ENCODE results near the gene CTF1.
A peak's percentile ranks its signal among the peaks of the same experiment; 100 is the strongest.
"Not testable (repeated sequence)": the region's sequence is repeated elsewhere in the genome, so short reads cannot be mapped to it uniquely, and the experiment has no call there.

The CTF1 gene

DNA sequence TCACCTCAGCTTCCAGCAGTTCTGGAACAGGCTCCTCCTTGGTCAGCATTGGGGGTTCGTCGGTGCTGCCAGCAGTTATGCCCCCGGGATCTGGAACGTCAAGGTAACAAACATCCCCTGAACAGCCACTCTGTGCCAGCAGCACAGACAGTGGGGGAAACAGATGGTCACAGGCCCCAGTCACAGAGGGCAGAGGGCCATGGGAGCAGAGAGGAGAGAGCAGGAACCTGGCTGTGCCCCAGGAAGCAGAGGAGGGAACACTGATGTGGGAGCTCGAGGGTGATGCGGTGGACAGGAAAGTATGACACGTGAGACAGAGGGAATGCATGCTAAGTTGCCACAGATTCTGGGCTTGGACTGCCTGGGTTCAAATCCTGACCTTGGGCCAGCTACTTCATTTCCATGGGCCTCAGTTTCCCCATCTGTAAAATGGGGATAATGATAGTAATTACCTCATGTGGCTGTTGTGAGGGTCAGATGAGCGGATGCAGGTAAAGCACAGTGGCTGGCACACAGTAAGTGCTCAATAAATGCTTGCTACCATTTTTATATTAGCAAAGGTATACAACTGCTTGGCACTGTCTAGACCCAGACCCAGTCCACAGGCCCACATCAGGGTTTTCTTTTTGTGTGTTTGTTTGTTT is 7.4 kb upstream of the CTF1 start:
- DNase-seq, result no peak

DNA sequence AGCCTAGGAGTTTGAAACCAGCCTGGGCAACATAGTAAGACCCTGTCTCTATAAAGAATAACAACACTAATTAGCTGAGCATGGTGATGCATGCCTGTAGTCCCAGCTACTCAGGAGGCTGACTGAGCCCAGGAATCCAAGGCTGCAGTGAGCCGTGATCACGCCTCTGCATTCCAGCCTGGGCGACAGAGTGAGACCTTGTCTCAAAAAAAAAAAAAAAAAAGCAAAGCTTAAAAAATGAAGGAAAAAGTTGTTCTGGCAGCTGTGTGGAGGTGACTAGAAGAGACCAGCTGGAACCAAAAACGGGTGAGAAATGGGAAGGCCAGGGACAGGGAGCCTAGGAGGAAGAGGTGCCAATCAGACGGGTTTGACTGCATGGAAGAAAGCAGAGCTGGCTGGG is 6.7 kb upstream of the CTF1 start:
- DNase-seq, result no peak

DNA sequence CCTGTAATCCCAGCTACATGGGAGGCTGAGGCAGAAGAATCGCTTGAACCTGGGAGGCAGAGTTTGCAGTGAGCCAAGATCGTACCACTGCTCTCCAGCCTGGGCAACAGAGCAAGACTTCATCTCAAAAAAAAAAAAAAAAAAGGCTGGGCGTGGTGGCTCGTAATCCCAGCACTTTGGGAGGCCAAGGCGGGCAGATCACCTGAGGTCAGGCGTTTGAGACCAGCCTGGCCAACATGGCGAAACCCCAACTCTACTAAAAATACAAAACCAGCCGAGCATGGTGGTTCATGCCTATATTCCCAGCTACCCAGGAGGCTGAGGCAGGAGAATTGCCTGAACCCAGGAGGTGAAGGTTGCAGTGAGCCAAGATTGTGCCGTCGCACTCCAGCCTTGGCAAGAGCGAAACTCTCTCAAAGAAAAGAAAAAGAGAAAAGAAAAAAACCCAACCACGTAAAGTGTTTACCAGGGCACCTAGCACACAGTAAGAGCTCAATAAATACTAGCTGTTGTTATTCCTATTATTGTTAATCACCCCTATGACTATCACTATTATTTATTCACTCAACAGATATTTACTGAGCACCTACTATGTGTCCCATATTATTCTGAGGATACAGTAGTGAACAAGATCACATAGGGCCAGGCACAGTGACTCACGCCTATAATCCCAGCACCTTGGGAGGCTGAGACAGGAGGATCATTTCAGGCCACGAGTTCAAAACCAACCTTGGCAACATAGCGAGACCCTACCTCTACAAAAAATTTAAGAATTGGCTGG is 5.2 kb upstream of the CTF1 start:
- DNase-seq, result not testable (repeated sequence)

DNA sequence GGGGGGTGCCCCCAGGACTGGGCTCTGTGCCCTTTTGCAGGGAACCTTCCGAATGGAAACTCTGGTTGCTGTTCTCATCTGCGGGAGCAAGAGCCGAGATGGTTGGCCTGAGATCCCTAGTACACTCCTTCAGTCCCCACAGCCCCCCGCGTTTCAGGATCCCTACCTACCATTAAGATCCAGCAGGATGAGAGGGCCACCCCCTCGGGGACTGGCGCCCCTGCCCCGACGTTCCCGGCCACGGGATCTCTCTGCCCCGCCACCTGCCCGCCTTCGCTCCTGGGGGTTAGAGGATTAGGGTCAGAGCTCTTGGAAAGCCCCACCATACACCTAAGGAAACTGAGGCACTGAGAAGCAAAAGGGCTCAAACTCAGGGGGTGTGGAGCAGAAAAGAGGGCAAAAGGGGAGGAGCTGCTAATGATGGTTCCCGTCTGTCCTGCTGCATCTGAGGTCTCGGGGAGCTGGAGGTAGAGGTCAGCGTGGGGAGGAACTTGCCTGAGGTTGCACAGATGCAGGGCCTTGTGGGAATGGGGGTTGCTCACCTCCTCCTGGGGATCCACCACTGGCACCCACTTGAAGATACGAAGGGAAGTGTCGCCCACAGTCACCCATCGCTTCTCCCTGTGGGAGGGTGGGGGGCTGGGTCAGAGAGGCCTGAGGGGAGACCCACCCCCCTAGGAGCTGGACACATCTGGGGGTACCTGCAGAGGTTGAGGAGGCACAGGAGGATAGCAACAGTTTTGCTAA is 3.6 kb upstream of the CTF1 start:
- no peak for DNase-seq

DNA sequence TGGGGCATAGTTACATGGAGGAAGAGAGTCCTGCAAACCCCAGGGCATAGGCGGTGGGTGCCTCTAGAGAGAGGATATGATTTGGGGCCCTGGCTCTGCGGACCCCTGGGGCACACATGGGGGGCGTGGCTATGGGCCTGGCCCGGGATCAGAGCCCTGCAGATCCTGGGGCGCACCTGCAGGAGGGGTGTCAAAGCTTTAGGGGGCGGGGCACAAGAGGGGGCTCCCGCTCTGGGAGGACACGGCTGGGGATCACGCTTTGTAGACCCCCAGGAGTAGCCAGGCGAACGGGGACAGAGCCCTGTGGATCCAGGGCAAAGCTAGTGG is 3.0 kb upstream of the CTF1 start:
- DNase-seq, result no peak

DNA sequence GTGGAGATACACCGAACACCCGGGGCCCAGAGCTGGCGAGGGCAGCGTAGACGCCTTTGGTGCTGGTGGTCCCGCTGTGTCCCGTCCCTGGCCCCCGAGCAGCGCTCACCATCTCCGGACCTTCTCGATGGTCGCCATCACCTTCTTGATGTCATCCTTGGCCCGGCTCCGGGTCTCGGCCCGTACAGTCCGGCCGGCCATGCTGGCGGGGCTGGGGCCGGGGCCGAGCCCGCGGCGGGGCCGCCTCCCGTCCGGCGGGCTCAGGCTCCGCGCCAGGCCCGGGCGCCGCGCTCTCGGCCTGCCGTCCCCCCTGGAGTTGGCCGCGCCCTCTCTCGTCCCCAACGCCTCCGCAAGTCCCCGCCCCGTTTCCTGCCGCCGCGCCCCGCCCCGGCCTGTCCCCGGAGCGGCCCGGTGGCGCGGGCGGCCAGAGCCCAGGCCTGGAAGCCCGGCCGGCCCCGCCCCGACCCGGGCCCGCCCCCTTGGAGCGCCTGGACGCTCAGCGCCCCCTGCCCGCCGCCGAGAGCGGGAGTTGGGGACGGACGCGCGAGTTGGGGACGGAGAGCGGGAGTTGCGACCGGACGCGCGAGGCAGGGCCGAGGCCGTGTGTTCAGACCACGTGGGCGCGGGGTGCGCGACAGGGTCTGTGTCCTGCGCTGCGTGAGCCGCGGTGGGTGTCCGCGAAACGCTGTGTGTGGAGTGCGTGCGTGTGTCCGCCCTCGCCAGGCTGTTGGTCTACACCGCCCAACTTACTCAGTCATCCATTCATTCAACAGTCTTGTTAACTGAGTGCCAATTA is 2.5 kb upstream of the CTF1 start, which contains the start of gene BCL7C:
Gene BCL7C (minus strand): TSS at position 334 of the 796 bp plus-strand sequence. CDS start 133 bp downstream, at position 201.
- DNase-seq, result peak; percentile 83

DNA sequence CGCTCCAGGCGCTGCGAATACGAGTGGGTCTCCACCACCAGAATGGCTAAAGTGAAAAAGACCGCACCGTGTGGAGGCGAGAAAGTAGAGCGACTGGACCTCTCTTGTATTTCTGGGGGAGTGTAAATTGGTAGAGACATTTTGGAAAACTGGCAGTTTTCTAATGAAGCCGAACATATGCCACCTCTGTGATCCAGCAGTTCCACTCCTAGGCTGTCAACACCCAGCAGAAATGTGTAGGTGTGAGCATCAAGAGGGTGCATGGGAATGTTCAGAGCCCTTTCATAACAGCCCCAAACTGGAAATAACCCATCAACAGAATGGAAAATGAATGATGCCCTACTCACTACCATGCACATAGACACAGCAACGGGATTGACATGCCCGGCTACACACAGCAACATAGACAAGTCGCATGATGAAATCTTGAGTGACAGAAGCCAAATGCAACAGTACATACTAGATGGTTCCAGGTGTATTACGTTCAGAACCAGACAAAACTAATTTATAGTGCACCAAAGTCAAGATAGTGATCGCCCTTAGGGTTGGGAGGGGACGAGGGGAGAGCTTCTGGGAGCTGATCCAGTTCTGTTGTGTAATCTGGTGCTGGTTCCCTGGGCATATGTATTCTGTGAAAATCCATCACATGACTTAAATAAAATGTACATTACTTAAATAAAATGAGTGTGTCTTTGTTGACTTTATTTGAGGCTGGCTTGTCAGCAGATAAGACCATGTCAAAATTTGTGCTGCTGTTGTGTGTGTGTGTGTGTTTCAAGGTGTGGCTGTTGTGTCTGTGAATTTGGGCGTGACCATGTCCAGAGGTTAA is 1.7 kb upstream of the CTF1 start:
- DNase-seq, result no peak

DNA sequence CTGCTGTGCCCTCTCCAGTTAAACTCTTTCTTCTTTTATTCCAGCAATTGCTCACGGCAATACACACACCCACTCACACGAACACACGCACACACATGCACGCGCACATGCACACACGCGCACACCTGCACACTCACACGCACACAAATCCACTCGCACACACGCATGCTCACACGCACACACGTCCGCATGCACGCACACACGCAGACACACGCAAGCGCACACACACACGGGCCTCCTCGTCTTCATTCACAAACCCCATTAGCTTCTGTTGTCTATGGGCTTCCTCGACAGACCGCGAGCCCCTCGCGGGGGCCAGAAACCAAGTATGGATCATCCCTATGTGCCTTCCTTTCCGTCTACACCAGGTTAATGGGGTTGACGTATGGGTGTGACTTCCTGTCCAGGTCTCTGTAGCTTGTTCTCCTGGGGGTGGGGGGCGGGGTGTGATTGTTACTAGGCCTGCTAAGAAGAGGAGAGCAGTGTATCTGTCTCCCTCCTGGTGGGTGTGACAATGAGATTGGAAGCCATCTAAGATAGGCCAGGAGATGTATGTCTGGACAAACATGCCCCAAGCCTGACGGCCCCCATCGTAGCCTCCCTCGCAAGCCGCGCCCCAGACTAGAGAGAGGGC is 670 bp upstream of the CTF1 start:
- DNase-seq, result peak; percentile 54

DNA sequence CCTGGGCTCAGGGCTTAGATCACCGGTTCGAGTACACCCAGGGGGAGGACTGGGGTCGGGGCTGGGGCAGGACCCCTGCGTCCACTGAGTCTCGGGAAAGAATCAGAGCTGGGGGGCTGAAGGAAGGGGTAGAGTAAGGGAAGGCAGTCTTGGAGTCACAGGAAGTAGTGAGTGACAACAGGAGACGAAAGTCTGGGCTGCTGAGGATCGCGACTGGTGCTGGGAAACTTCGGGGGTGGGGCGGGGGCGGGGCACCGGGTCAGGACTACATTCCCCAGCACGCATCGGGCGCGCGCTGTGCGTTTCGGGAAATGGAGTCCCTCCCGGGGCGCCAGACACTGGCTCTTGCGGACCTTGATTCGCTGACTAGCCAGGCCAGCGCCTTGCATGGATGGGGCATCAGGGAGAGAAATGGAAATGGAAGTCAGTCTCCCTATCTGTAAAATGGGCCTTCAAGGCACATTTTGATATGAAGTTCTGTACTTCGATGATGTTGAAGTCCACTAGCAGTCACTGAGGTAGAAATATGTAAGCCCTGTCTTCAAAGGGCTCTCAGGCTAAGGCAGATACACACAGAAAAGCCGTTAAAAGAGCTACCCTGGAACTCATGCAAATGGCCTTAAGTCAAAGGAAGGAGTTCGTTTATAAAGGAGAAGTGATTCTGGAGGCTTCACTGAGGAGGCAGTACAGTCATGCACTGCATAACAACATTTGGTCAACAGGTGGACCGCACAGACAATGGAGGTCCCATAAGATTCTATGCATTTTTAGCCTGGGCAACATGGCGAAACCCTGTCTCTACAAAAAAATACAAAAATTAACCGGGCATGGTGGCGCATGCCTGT is 697 bp downstream of the CTF1 start:
- peak; percentile 80 for DNase-seq

DNA sequence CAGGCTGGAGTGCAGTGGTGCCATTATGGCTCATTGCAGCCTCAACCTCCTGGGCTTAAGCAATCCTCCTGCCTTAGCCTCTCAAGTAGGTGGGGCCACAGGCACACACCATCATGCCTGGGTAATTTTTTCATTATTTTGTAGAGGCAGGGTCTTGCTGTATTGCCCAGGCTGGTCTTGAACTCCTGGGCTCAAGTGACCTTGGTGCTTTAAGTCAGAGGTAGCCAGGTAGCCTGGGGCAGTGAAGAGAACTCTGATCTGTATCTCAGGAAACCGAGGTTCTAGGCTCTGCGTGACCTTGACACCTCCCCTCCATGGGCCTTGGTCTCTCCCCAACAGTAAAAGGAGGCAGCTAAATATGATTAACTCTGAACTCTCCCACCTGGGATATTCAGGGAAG is 3.4 kb downstream of the CTF1 start:
- DNase-seq, result no peak

DNA sequence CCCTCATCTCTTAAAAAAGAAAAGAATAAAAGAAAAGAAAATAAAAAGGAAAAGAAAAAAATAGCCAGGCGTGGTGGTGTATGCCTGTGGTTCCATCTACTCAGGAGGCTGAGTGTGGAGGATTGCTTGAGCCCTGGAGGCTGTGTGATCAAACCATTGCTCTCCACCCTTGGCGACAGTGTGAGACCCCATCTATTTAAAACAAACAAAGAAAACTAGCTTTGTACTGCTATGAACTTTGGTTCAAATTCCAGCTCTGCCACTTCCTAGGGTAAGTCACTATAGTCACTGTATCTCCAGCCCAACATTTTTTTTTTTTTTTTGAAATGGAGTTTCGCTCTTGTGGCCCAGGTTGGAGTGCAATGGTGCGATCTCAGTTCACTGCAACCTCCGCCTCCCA is 4.2 kb downstream of the CTF1 start:
- no peak for DNase-seq

DNA sequence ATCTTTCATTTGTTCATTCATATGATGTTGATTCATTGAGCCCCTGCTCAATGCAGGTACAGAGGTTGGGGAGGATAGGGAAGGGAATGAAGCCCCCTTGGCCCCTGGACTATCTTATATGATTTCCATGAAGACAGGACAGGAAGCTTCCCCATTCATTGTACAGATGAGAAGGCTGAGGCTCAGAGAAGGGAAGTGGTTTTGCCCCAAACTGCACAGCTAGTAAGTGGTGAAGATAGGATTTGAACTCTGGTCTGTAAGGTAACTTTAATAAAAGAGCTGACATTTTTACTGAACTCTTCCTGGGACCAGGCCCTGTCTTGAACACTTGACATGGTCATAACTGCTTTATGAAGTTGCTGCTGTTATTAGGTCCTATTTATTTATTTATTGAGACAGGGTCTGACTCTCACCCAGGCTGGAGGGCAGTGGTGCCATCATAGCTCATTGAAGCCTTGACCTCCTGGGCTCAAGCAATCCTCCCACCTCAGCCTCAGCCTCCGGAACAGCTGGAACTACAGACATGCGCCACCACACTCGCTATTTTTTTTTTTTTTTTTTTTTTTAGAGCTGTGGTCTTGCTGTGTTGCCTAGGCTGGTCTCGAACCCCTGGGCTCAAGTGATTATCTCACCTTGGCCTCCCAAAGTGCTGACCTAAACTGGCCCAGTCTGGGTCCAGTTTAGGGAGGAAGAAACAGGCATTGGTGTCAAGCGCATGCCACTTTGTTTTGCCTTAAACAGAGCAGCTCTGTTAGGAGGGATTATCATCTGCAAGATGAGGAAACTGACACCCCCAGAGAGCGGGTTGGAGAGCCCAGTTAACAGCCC is 5.0 kb downstream of the CTF1 start:
- no peak for DNase-seq

DNA sequence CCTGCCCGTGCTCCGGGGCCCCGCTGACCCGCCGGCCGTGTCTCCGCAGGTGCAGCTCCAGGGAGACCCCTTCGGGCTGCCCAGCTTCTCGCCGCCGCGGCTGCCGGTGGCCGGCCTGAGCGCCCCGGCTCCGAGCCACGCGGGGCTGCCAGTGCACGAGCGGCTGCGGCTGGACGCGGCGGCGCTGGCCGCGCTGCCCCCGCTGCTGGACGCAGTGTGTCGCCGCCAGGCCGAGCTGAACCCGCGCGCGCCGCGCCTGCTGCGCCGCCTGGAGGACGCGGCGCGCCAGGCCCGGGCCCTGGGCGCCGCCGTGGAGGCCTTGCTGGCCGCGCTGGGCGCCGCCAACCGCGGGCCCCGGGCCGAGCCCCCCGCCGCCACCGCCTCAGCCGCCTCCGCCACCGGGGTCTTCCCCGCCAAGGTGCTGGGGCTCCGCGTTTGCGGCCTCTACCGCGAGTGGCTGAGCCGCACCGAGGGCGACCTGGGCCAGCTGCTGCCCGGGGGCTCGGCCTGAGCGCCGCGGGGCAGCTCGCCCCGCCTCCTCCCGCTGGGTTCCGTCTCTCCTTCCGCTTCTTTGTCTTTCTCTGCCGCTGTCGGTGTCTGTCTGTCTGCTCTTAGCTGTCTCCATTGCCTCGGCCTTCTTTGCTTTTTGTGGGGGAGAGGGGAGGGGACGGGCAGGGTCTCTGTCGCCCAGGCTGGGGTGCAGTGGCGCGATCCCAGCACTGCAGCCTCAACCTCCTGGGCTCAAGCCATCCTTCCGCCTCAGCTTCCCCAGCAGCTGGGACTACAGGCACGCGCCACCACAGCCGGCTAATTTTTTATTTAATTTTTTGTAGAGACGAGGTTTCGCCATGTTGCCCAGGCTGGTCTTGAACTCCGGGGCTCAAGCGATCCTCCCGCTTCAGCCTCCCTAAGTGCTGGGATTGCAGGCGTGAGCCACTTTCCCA is 5.9 kb downstream of the CTF1 start:
- no peak for DNase-seq

DNA sequence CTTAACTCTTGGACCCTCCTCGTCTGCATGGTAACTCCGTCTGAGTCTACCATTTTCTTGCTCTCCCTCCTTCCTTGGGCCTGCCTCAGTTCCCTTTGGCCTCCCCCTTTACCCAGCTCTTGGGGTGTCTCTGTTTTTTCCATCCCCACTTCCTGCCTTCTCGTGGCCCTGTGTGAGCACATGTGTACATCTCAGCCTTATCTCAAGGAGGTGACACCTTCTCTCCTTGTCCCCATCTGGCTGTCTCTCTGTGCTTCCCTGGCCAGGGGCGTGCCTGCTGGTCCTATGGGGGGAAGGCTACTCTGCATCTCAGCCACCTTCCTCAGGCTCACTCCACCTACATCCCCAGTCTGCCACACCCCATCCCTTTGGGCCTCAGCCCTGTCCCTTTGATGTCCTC is 6.6 kb downstream of the CTF1 start:
- DNase-seq, result no peak

DNA sequence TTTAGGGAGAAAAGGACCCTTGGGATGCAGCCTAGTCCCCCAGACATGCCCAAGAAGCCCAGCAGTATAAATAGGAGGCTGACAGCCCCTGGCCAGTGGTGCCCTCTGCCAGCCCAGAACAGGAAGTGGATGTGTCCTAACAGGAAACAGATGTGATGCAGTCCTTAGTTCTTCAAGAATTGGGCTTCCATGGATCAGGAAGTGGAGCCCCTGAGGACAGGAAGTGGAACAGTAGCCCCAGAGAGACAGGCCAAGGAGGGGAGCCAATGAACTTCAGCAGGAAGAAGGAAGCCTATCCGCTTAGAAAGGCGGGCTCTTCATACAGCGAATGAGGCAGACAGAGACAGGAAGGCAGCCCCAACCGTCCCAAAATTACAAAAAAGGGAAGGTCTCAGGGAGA is 7.2 kb downstream of the CTF1 start:
- no peak for DNase-seq

DNA sequence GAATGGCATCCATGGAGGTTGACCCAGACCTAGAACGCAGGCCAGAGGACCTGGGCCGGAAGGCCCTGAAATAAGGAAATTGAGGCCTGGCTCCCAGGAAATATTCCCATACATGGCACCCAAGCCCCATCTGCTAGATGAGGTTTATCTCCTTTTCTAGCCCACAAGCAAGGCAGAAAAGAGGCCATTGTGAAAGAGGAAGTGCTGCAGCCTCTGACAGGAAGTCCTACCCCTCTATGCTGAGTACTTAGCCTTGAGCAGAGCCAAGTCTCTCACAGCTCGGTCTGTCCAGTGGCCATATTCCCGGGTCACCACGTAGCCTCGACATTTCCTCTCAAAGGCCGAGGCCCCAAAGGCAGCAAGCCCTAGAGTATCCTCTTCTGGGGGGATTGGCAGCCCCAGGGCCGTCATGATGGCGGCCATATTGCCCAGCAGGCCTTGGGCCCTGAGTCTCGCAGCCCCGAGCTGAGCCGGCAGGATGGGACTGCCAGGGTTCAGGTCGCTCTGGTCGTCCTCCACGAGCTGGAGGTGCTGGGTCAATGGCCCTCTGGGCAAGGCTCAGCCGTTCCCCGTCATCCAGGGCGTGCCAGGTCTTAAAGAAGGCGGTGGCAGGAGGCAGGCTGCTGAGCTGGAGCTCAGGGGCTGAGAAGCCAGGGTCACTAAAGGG is 7.8 kb downstream of the CTF1 start:
- DNase-seq, result no peak

DNA sequence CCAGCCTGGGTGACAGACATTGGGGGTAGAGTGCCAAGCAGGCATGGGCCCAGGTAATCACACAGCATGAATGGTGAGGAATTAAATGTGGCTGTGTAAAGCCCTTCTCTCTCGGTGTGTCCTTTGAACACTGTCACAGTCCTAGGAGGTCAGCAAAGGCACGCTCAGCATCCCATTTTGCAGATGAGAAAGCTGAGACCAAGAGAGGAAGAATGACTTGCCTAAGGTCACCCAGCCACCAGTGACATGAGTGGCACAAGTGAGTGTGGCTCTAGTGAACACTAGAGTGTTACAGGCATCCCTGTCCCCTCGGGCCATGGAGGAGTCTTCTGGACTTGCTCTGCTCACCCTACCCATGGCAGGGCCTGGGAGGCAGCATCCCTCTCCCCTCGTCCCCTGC is 10.7 kb downstream of the CTF1 start:
- DNase-seq, result no peak

DNA sequence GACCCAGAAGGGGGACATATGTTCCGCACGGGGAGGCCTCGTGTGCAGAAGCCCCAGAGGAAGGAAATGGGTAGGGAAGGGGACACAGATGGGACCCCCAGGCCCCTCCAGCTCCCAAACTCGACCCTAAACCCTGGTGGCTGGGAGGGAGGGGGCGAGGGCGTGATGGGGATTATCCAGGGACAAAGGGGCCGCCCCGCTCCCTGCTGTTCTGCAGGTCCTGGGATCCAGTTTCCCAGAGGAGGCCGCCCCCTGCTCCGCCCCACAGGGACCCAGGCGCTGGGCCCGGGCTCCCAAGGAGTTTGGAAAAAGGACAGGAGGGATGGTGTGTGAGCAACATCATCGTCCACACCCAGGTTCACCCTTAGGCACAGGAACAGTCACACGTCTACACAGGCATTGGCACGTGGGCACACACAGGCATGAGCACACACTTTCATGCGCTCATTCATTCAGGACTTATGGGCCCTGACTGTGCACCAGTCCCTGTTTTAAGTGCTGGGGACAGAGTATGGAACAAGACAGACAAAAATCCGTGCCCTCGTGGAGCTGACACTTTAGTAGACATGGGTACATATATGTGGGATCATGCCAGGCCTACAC is 14.1 kb downstream of the CTF1 start:
- no peak for DNase-seq
